NCI-H510A treated with DMSO at 0.1 percent for 48 hours (cell line): ENCODE measurements around the gene RNF2.
"Not testable (repeated sequence)": the region's sequence is repeated elsewhere in the genome, so short reads cannot be mapped to it uniquely, and the experiment has no call there.

Experiments used
- DNase-seq: peaks from one replicate; lab custom pipeline; 2025; lab: John Stamatoyannopoulos, UW

Gene RNF2

DNA sequence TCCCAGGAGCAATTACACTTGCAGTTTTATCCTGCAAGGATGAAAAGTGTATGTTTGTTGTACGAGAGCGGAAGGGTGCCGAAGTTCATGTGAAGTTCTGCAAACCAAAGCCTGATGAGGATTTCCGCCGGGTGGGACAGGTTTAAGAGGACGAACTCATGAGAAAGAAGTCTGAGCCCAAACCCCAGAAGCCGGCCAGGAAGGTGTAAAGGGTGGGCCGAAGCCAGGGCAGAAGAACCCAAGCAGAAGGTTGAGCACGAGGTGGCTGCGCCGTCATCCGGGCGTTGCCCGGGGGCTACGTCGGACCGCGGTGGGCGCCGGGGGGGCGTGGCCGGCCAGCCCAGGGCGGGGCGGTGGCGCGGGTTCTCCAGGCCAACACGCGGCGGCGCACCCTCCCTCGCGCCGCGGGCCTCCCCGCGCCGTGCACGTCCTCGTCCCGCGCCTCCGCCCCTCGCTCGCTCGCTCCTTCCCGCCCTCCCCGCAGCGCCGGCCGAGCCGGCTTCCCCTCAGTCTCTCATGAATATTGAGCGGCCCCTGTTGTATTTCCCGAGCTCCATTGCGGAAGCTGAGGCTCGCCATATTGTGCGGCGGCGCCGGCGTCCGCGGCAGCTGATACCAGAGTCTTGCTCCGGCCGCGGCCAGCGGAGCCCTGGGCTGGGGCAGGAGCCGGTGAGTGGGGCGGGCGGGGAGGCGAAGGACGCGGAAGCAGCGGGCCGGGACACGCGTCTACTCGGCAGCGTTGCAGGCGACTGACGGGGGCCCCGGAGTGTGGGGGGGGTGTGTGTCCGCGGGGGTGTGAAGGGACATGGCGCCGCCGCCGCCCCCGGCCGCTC lies at the start of gene RNF2:
RNF2 (plus strand) TSS at position 578 of the 833 bp plus-strand sequence. CDS start 41,996 bp downstream, outside the sequence.
- DNase-seq = peak; percentile 50

- not testable (repeated sequence) for DNase-seq
Measured at GRCh38 chr1:184999974-185000373, 45.4 kb upstream of the RNF2 start.

- DNase-seq = not testable (repeated sequence)
Measured at GRCh38 chr1:185001312-185001880, 44.0 kb upstream of the RNF2 start.

GRCh38 chr1:185008838-185009237 lies 36.5 kb upstream of the RNF2 start:
- DNase-seq = no peak

DNA sequence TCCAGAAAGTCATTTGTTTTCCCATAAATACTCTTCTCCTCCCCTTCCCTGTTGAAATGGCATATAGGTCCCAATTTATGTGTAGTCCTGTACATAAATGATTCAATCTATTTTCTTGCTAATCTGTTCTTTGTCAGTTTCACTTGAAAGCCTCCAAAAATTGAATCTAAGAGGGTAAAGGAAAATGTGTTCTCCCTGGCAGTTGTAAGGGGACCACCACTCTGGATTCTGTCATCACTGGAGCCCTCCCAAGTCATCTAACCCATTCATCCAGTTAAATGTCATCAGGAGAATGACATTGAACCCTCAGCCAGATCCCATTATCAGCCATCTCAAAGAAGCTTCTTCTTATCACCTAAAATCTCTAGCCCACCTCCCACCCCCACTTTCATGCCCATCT lies 35.0 kb upstream of the RNF2 start:
- no peak for DNase-seq

GRCh38 chr1:185014941-185015340 lies 30.4 kb upstream of the RNF2 start:
- DNase-seq = no peak

DNA sequence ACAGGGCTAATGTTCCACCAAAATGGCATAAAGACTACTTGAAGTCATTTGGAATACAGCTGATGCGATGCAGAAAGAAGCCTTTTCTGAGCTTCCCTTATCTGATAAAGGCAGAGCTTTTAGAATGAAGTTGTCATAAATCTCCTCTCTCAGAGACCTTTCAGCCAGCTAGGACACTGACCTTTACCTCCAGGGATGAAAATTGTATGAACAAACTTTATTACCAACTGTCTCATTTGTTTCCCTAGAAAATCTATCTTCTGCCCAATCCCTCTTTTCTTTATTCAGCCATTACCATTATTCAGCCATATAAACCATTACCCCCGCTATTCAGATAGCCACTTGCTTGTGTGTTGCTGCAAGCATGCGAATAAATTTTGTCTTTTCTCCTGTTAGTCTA lies 29.7 kb upstream of the RNF2 start:
- no peak for DNase-seq

GRCh38 chr1:185016880-185017279 lies 28.5 kb upstream of the RNF2 start:
- DNase-seq = no peak

DNA sequence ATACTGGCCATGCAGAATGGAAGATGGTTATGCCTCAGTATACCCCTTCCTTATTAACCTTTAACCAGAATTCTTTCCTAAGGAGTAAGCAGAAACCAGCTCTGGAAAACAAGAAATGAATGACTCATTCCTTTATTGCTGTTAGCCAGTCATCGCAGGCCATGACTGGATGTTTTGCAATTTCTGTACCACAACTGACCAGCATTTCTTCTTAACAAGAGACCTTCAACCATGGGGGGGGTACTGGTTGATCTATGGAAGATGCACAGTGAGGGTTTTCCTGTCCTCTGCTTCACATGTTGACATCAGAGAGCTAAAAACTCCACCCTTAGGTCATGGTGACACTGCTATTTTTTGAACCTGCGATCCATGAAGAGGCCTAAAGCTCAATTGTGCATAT lies 28.0 kb upstream of the RNF2 start:
- DNase-seq = no peak

DNA sequence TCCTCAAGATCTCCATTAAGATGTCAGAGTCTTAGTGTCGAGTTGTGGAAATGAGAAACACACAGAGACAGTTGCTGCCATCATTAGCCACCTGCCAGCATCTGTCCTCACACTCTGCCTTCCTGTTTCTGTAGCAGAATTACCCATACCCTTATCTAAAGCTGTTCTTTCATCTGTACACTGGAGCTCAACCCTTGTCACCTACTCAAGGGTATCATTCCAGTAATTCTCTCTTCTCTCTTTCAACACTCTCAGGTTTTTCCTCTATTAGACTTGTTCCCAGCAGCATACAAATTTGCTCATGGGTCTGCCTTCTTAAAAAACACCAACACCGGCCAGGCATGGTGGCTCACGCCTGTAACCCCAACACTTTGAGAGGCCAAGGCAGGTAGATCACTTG lies 27.4 kb upstream of the RNF2 start:
- no peak for DNase-seq

- DNase-seq = no peak
Measured at GRCh38 chr1:185027252-185027882, 18.0 kb upstream of the RNF2 start.

GRCh38 chr1:185033686-185034085 lies 11.7 kb upstream of the RNF2 start:
- DNase-seq = no peak

- DNase-seq = no peak
Measured at GRCh38 chr1:185035258-185035657, 10.1 kb upstream of the RNF2 start.

DNA sequence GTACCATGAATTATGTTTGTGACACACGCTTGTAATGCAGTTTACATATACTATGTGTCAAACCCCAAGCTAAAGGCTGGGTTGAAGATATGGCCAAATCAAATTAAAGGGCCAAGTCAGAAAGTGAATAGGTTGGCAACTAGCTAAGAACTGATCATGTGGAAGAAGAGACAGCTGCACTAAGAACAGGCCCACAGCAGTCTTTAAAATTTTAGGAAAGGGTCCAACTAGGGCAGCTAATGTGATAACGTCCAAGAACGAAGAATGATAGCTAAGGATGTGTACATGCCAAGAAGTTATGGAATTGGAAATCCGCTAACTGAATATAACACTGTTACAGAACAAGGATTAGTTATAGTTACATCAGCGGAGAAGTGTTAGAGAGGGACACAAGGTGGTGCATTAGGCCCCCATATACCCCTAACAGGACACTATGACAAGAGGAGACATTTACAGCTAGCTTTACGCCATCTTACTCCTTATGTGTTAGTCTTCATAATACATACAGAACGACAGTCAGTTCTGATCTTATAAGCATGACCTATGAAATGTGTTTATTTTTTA lies 6.5 kb upstream of the RNF2 start:
- no peak for DNase-seq

GRCh38 chr1:185039726-185040407 lies 5.5 kb upstream of the RNF2 start:
- DNase-seq = no peak

DNA sequence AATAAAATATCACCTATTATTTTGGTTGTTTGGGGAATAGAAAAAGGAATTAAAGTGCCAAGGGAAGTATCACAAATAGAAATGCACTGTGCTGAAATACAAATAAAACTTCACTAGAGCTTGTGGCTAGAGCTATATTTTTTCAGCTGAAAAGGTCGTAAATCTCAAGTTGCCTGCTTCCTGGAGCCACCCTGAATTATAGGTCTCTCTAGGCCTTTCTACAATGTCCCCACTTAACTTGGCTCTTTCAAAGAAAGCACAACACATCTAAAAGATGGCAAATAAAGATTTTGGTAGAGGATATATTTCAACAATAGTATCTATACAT lies 5.0 kb upstream of the RNF2 start:
- DNase-seq = no peak

- no peak for DNase-seq
Measured at GRCh38 chr1:185041742-185042141, 3.6 kb upstream of the RNF2 start.

DNA sequence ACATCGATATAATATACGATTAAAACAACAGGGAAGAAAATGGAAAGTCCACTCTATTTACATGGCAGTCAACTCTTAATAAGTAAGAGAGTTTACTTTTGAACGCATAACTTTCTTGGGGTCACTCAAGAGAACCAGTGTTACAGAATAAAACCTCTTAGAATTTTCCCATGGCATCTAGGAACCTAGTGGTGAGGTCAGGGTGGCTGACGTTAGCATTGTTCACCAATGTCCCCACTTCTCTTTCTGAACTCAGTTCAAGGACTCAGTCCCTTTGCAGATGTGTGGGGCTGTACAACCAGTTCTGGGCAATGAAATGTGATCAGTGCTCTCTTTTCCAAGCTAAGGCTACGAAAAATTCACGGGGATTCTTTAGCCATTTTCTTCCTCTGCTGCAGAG lies 2.6 kb upstream of the RNF2 start:
- DNase-seq = no peak

GRCh38 chr1:185044387-185044786 lies 971 bp upstream of the RNF2 start:
- DNase-seq = no peak

GRCh38 chr1:185045814-185046492 lies 595 bp downstream of the RNF2 start:
- peak; percentile 45 for DNase-seq

GRCh38 chr1:185046668-185047067 lies 1.3 kb downstream of the RNF2 start:
- DNase-seq = no peak

DNA sequence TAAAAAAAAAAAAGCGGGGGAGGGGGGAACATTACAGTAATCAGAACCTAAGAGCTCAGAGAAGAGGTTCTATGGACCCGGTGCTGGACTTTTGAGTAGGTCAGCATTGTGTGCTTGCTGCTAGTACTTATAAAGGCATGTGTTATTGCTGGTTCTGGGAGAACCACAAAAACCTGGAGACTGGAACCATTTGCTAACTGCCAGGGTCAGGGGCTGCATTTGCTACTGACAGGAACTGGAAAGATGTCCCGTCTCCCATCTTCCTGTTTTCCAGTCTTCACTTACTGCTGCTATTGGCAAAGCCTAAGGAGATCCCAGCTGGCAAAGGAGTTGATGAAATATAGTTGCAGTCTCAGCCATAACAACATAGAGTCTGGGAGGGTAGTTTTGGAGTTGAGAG lies 4.3 kb downstream of the RNF2 start:
- DNase-seq = no peak
